ENCODE data around the gene LBHD1. TPM values are rescaled to one million over a fixed set of nuclear protein-coding genes. Genes with fewer than 3 reads are reported as not detected.

The LBHD1 gene
- polyA plus RNA-seq, 1 experiment, result 3.2 TPM

GRCh38 chr11:62687508-62688396, 15.7 kb upstream of the LBHD1 start:
- H3K27ac ChIP-seq (ENCODE audit: low read depth, low read length), result no peak overlapping the region
- peak overlapping the region; percentile 1; the same call in 1 of the 2 replicates for H3K4me3 ChIP-seq (ENCODE audit: low read depth, low read length)
- H3K9me3 ChIP-seq (ENCODE audit: control insufficient read depth, insufficient read depth, low read length), result no peaks in the 10 kb centered on the region
- ChIA-PET CTCF (no interaction called here), POLR2A (interaction anchor here (3.4 kb wide), 1 partner anchor 22 kb away, joined by 35 read pairs; the partner anchor contains the start of genes C11orf98 and CSKMT)
- no peak for DNase-seq (ENCODE audit: low read depth, low spot score)
- no peak for TF ChIP-seq CTCF (IDR thresholded peaks at IDR 0.05; ENCODE audit: low read depth, low read length)
- H3K27me3 ChIP-seq (ENCODE audit: control insufficient read depth, insufficient read depth, low read length), result no peaks in the 10 kb centered on the region

GRCh38 chr11:62682518-62682917, 10.5 kb upstream of the LBHD1 start:
- DNase-seq (ENCODE audit: low read depth, low spot score), result no peak
- no peak for TF ChIP-seq CTCF (IDR thresholded peaks at IDR 0.05; ENCODE audit: low read depth, low read length)
- POLR2A ChIA-PET, result no interaction called here
- CTCF ChIA-PET, result interaction anchor here (1.4 kb wide), 1 partner anchor 11 kb away, joined by 4 read pairs; no protein-coding TSS in a partner anchor
- Histone ChIP-seq H3K27ac (ENCODE audit: low read depth, low read length) (no peak overlapping the region), H3K4me3 (ENCODE audit: low read depth, low read length) (no peak overlapping the region), H3K27me3 (ENCODE audit: control insufficient read depth, insufficient read depth, low read length) (no peaks in the 10 kb centered on the region), H3K9me3 (ENCODE audit: control insufficient read depth, insufficient read depth, low read length) (peaks cover 4% of the 10 kb centered on the region; the same call in 1 of the 2 replicates)

- TF ChIP-seq CTCF (IDR thresholded peaks at IDR 0.05; ENCODE audit: low read depth, low read length), result peak; percentile 72
- peaks cover 4% of the 10 kb centered on the region; the same call in 1 of the 2 replicates for H3K9me3 ChIP-seq (ENCODE audit: control insufficient read depth, insufficient read depth, low read length)
- ChIA-PET CTCF (interaction anchor here (0.5 to 3.2 kb wide), 21 partner anchors 9 to 496 kb away, joined by 3 to 36 read pairs (median 3); partner anchors contain the start of genes LBHD1, LRRN4CL, UQCC3 and ZBTB3), POLR2A (interaction anchor here (0.5 to 4.0 kb wide), 13 partner anchors 9 to 175 kb away, joined by 3 to 70 read pairs (median 5); partner anchors contain the start of genes B3GAT3, C11orf98, CSKMT and HNRNPUL2)
- H3K27ac ChIP-seq (ENCODE audit: low read depth, low read length), result peak overlapping the region; percentile 43
- peak; percentile 72 for DNase-seq (ENCODE audit: low read depth, low spot score)
- H3K4me3 ChIP-seq (ENCODE audit: low read depth, low read length), result no peak overlapping the region
- H3K27me3 ChIP-seq (ENCODE audit: control insufficient read depth, insufficient read depth, low read length), result no peaks in the 10 kb centered on the region
Measured at GRCh38 chr11:62680825-62681240, 8.8 kb upstream of the LBHD1 start.

- peak within 1 kb of the TSS; percentile 80 for H3K27ac ChIP-seq (ENCODE audit: low read depth, low read length)
- DNase-seq (ENCODE audit: low read depth, low spot score), result peak; percentile 66
- H3K9me3 ChIP-seq (ENCODE audit: control insufficient read depth, insufficient read depth, low read length), result peaks cover 4% of the 10 kb centered on the region; the same call in 1 of the 2 replicates
- POLR2A ChIA-PET, result interaction anchor here (0.6 to 4.0 kb wide), 9 partner anchors 9 to 133 kb away, joined by 3 to 70 read pairs (median 3); partner anchors contain the start of genes B3GAT3, C11orf98, CSKMT and INTS5
- no peaks in the 10 kb centered on the region for H3K27me3 ChIP-seq (ENCODE audit: control insufficient read depth, insufficient read depth, low read length)
- TF ChIP-seq CTCF (IDR thresholded peaks at IDR 0.05; ENCODE audit: low read depth, low read length), result no peak
- CTCF ChIA-PET, result interaction anchor here (1.1 to 3.2 kb wide), 3 partner anchors 7 to 108 kb away, joined by 3 to 36 read pairs (median 13); partner anchors contain the start of genes LBHD1 and UQCC3
- H3K4me3 ChIP-seq (ENCODE audit: low read depth, low read length), result peak within 1 kb of the TSS; percentile 98
Measured at GRCh38 chr11:62678770-62679696, 7.0 kb upstream of the LBHD1 start, which contains the start of gene UBXN1. TSS of gene UBXN1 (minus strand) at chr11:62679073. CDS start at chr11:62678923, 150 bp downstream.
